COR-L47 (cell line): ENCODE results near the gene ARFRP1.
A peak's percentile ranks its signal among the peaks of the same experiment; 100 is the strongest.
"Not testable (repeated sequence)": the region's sequence is repeated elsewhere in the genome, so short reads cannot be mapped to it uniquely, and the experiment has no call there.

Source experiments
- DNase-seq: peaks from one replicate; lab custom pipeline; 2025; lab: John Stamatoyannopoulos, UW

ARFRP1 gene

GRCh38 chr20:63655249-63655648, 52.5 kb downstream of the ARFRP1 start:
- DNase-seq: no peak

DNA sequence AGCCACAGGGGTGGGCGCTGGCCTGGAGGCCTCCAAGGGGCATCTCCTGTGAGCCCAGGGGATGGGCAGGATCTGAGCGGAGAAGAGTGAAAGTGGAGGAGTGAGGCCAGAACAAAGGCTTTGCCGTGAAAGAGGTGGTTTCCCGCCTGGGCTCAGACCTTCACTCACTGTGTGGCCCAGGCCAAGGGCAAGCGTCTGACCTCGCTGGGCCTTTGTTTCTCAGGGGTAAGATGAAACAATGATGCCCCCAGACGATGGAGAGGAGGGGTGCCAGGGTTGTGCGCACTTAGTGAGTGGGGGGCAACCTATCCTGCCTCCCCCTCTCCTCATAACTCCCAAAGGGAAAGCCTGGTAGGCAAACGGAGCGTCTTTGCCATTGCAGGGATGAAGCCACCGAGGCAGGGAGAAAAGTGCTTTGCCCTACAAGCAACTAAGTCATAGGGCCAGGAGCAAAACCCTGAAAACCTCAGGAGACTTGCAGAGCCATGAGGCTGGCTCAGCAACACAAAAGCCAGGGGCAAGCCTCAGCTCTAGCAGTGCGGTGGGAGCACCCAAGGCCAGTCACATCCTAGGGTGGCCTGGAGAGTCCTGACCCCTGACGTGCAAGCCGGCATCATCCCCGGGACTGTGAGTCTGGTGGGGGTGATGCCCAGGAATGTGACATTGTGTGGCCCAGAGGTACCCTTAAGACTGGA, 53.7 kb downstream of the ARFRP1 start:
- DNase-seq: no peak

- peak; percentile 85 for DNase-seq
Observed at GRCh38 chr20:63653041-63653973, 54.5 kb downstream of the ARFRP1 start, which contains the start of gene STMN3. STMN3 (minus strand) TSS chr20:63653424; CDS start chr20:63653345, 79 bp downstream.

- DNase-seq: peak; percentile 30
Observed at GRCh38 chr20:63652192-63652980, 55.4 kb downstream of the ARFRP1 start.

GRCh38 chr20:63651942-63652191, 55.9 kb downstream of the ARFRP1 start:
- DNase-seq: peak; percentile 13

- DNase-seq: not testable (repeated sequence)
Observed at GRCh38 chr20:63650486-63650885, 57.3 kb downstream of the ARFRP1 start.

DNA sequence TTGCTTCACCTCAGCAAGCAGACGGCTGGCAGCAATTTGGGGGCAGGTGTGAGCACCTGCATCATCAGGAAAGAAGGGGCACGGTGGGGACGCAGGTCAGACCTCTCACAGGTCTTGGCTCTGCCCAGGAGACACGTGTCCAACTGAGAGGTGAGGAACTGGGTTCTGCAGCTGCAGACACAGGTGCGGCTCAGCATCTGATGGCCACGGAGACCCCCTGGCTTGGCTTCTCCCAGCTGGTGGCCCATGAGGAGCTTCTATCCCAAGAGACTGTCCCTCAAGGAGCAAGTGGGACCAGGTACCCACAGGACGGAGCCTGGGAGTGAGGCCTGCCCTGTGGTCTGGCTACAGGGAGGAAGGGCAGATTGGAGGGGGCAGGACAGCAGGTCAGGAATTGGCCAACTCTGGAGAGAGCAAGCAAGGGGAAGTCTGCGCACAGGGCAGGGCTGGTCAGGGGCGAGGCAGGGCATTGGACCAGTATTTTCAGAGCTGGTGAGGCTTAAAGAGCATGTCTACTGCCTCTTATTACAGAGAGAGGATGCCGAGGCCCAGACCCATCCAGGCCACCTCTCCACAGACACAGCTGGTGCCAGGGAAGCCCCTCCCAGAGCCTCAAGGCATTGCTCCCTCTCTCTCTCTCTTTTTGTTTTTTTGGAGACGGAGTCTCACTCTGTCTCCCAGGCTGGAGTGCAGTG, 58.7 kb downstream of the ARFRP1 start:
- peak; percentile 25 for DNase-seq
